HG02610 (cell line): ENCODE data around the gene EML4.
"Not testable (repeated sequence)": the region's sequence is repeated elsewhere in the genome, so short reads cannot be mapped to it uniquely, and the experiment has no call there.

Experiments used
- ATAC-seq: cut with Tn5 transposase; IDR thresholded peaks from one replicate; pipeline ENCODE4 v1.9.1; 2021; ENCODE audit warnings: mild to moderate bottlenecking, moderate library complexity; ENCODE audit not compliant: unreplicated experiment

EML4 gene

GRCh38 chr2:42371611-42372473 is 202.7 kb downstream of the EML4 start:
- ATAC-seq = no peak

GRCh38 chr2:42372474-42373200 is 203.5 kb downstream of the EML4 start:
- no peak for ATAC-seq

- no peak for ATAC-seq
Measured at GRCh38 chr2:42376758-42377157, 207.6 kb downstream of the EML4 start.

GRCh38 chr2:42378415-42378814 is 209.3 kb downstream of the EML4 start:
- ATAC-seq = no peak

- not testable (repeated sequence) for ATAC-seq
Measured at GRCh38 chr2:42380026-42380425, 210.9 kb downstream of the EML4 start.

GRCh38 chr2:42382144-42382543 is 213.0 kb downstream of the EML4 start:
- ATAC-seq = no peak
